Esophagus (tissue), 2 donors: Measurements from ENCODE around the gene CADM4. TPM values are rescaled to one million over a fixed set of nuclear protein-coding genes. Genes with fewer than 3 reads are reported as not detected.
"Not testable (repeated sequence)": the region's sequence is repeated elsewhere in the genome, so short reads cannot be mapped to it uniquely, and the experiment has no call there.

Experiments
- H3K27ac ChIP-seq, 2 donors: one replicate each; pipeline ENCODE4 v1.5.1; 2013; ENCODE audit warnings: low read depth in 2 of 2, mild to moderate bottlenecking in 2 of 2, inconsistent platforms in 1 of 2, low read length in 1 of 2, moderate library complexity in 1 of 2
- H3K27me3 ChIP-seq, 2 donors: one replicate each; pipeline ENCODE4 v1.6.1; 2013; ENCODE audit warnings: low read length in 2 of 2, control low read depth in 1 of 2, mild to moderate bottlenecking in 1 of 2; ENCODE audit not compliant: insufficient read depth in 2 of 2, control insufficient read depth in 1 of 2
- H3K36me3 ChIP-seq, 2 donors: one replicate each; pipeline ENCODE4 v1.6.1; 2013; ENCODE audit warnings: low read length in 1 of 2; ENCODE audit not compliant: control insufficient read depth in 2 of 2, insufficient read depth in 2 of 2
- H3K4me1 ChIP-seq, 2 donors: one replicate each; pipeline ENCODE4 v1.6.1; 2013; ENCODE audit warnings: low read length in 1 of 2; ENCODE audit not compliant: control insufficient read depth in 2 of 2, insufficient read depth in 2 of 2
- H3K4me3 ChIP-seq, 2 donors: one replicate each; pipeline ENCODE4 v1.5.1; 2013; ENCODE audit warnings: low read length in 2 of 2, mild to moderate bottlenecking in 2 of 2, low read depth in 1 of 2, moderate library complexity in 1 of 2
- H3K9me3 ChIP-seq, 2 donors: one replicate each; pipeline ENCODE4 v1.6.1; 2013; ENCODE audit warnings: mild to moderate bottlenecking in 2 of 2, low read depth in 1 of 2, low read length in 1 of 2, moderate library complexity in 1 of 2; ENCODE audit not compliant: control insufficient read depth in 2 of 2, insufficient read depth in 1 of 2
- WGBS, 2 donors: extraction: QIAGEN DNeasy Blood & Tissue Kit; methylation state at CpG; one replicate each; pipeline ENCODE4 v1.1.7; 2013; 5-methylcytosine and 5-hydroxymethylcytosine counted together
- polyA plus RNA-seq, 2 donors: library from polyadenylated mRNA; stranded (reverse); fragments of 200-250 nt; gene quantifications; one replicate each; pipeline ENCODE4 v1.2.3, GENCODE V29; 2013
- donor health status: healthy with polysubstance abuse.
- donor health status: Bipolar disorder and iron deficiency.

The CADM4 gene
- polyA plus RNA-seq, 2 donors: 9.7 to 21.7 TPM

- WGBS, 2 donors: 90 to 95% methylated on average over 7 of the region's 7 CpGs
- H3K36me3 ChIP-seq, H3K27ac ChIP-seq, H3K4me1 ChIP-seq, H3K4me3 ChIP-seq, H3K27me3 ChIP-seq, H3K9me3 ChIP-seq: not testable (repeated sequence)
Measured at GRCh38 chr19:43650276-43650675, 10.6 kb upstream of the CADM4 start.

- no peaks in the 10 kb centered on the region for H3K27me3 ChIP-seq
- WGBS, 2 donors: 72 to 82% methylated on average over 2 of the region's 2 CpGs
- no peaks in the 10 kb centered on the region for H3K9me3 ChIP-seq
- H3K4me1 ChIP-seq: no peaks in the 10 kb centered on the region
- H3K36me3 ChIP-seq: peaks cover 0 to 4% of the 10 kb centered on the region in 2 donors
- no peak overlapping the region for H3K4me3 ChIP-seq
- no peak overlapping the region for H3K27ac ChIP-seq
Measured at GRCh38 chr19:43649514-43649913, 9.9 kb upstream of the CADM4 start.

- 96 to 97% methylated on average over 6 of the region's 6 CpGs for WGBS, 2 donors
- Histone ChIP-seq H3K9me3 (no peaks in the 10 kb centered on the region), H3K4me3 (no peak overlapping the region), H3K27ac (no peak overlapping the region), H3K36me3 (peaks cover 0 to 4% of the 10 kb centered on the region in 2 donors), H3K4me1 (no peaks in the 10 kb centered on the region), H3K27me3 (no peaks in the 10 kb centered on the region)
Measured at GRCh38 chr19:43648633-43649032, 9.0 kb upstream of the CADM4 start.

GRCh38 chr19:43644181-43644580 is 4.5 kb upstream of the CADM4 start:
- 74 to 78% methylated on average over 13 of the region's 13 CpGs for WGBS, 2 donors
- H3K36me3 ChIP-seq: peaks cover 0 to 4% of the 10 kb centered on the region in 2 donors

GRCh38 chr19:43643326-43643725 is 3.7 kb upstream of the CADM4 start:
- no peaks in the 10 kb centered on the region for H3K27me3 ChIP-seq
- WGBS, 2 donors: 63 to 66% methylated on average over 3 of the region's 3 CpGs

More at GRCh38 chr19:43644181-43644580, 4.5 kb upstream of the CADM4 start:
- no peak overlapping the region for H3K27ac ChIP-seq
- H3K4me1 ChIP-seq: peaks cover 5 to 10% of the 10 kb centered on the region in 2 donors
- no peak overlapping the region for H3K4me3 ChIP-seq
- H3K27me3 ChIP-seq: no peaks in the 10 kb centered on the region
- no peaks in the 10 kb centered on the region for H3K9me3 ChIP-seq

GRCh38 chr19:43642531-43642930 is 2.9 kb upstream of the CADM4 start:
- WGBS, 2 donors: 71 to 82% methylated on average over 4 of the region's 4 CpGs

More at GRCh38 chr19:43643326-43643725, 3.7 kb upstream of the CADM4 start:
- H3K4me1 ChIP-seq: peaks cover 5 to 15% of the 10 kb centered on the region in 2 donors
- H3K36me3 ChIP-seq: no peaks in the 10 kb centered on the region
- H3K4me3 ChIP-seq: no peak overlapping the region
- no peak overlapping the region for H3K27ac ChIP-seq
- no peaks in the 10 kb centered on the region for H3K9me3 ChIP-seq

GRCh38 chr19:43641333-43641732 is 1.7 kb upstream of the CADM4 start:
- Histone ChIP-seq H3K36me3 (no peaks in the 10 kb centered on the region), H3K4me3 (no peak overlapping the region), H3K4me1 (peaks cover 6 to 15% of the 10 kb centered on the region in 2 donors), H3K27ac (no peak overlapping the region), H3K27me3 (no peaks in the 10 kb centered on the region), H3K9me3 (no peaks in the 10 kb centered on the region)
- 70 to 76% methylated on average over 2 of the region's 2 CpGs for WGBS, 2 donors

More at GRCh38 chr19:43642531-43642930, 2.9 kb upstream of the CADM4 start:
- Histone ChIP-seq H3K36me3 (no peaks in the 10 kb centered on the region), H3K27me3 (no peaks in the 10 kb centered on the region), H3K4me1 (peaks cover 5 to 15% of the 10 kb centered on the region in 2 donors), H3K4me3 (no peak overlapping the region), H3K9me3 (no peaks in the 10 kb centered on the region), H3K27ac (no peak overlapping the region)

- no peaks in the 10 kb centered on the region for H3K9me3 ChIP-seq
- H3K27ac ChIP-seq: peak overlapping the region in 1 of 2 donors; percentile 79
- peaks cover 7 to 15% of the 10 kb centered on the region in 2 donors for H3K4me1 ChIP-seq
- H3K4me3 ChIP-seq: peak overlapping the region; percentile 76 to 77
- WGBS, 2 donors: 7% methylated on average over 9 of the region's 9 CpGs; no CpG with 5 or more reads in 1 of the 2 donors
- H3K36me3 ChIP-seq: no peaks in the 10 kb centered on the region
- no peaks in the 10 kb centered on the region for H3K27me3 ChIP-seq
Measured at GRCh38 chr19:43640424-43640757, 741 bp upstream of the CADM4 start.

- 10 to 11% methylated on average over 10 to 18 of the region's 18 CpGs for WGBS, 2 donors
Measured at GRCh38 chr19:43638995-43639518, 593 bp downstream of the CADM4 start.

More at GRCh38 chr19:43638995-43639518, 593 bp downstream of the CADM4 start:
- Histone ChIP-seq H3K9me3 (no peaks in the 10 kb centered on the region), H3K27me3 (no peaks in the 10 kb centered on the region), H3K27ac (no peak overlapping the region), H3K36me3 (no peaks in the 10 kb centered on the region), H3K4me1 (peaks cover 13 to 15% of the 10 kb centered on the region in 2 donors), H3K4me3 (peak overlapping the region; percentile 42 to 77)
